GM21825 (cell line): ENCODE data around the gene LPAR5.

Experiments
- ATAC-seq: cut with Tn5 transposase; IDR thresholded peaks from one replicate; pipeline ENCODE4 v1.9.1; 2021; ENCODE audit warnings: mild to moderate bottlenecking, moderate library complexity; ENCODE audit not compliant: unreplicated experiment

The LPAR5 gene

DNA sequence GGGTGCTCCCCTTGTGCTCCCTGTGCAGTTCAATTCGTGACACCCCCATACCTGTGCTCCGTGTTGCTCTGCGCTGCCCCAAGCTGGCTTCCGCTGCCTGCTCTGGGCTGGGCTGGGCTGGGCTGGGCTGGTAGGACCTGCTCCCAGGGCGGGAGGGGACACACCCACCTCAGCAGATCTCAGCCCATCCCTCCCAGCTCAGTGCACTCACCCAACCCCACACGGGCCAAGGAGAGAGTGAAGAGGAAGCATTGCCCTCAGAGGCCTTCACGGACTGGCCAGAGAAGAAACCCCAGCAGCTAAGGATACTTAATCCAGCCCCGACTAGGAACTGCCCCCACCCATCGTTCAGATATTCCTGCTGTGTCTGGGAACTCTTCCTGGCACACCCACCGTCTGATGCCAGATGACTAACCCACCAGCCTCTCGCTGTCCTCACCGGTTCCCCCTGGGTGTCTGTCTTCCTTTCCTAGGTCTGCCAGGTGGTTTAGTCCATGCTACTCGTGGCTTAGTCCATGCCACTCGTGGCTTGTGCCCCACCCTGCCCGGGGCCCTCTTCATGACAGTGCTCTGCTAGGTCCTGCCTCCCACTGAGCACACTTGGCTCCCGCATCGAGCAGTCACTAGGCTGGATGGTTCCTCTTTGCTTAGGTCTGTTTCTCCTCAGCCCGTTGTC lies at the start of gene LPAR5:
Gene LPAR5, minus strand, starts transcription at position 104 of the 676 bp plus-strand sequence. CDS start 14,711 bp downstream, outside the sequence.
- ATAC-seq: peak; percentile 42

GRCh38 chr12:6684609-6685008 lies 48.9 kb upstream of the LPAR5 start:
- ATAC-seq: no peak

DNA sequence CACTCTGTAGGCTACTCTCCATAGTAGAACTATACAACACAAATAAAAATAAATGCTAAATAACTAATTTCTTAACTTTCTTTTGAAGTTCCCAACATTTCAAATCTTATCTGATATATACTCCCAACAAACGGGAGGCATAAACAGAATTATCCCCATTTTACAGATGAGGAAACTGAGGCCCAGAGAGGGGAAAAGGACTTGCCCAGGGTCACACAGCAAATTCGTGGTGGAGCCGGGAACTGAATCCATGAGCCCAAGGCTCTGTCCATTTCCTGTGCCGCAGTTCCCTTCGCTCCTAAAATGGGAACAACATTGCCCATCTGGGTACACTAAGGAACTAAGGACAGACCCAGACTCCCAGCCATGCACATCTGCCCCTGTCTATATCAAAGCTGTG lies 41.2 kb upstream of the LPAR5 start:
- no peak for ATAC-seq

- no peak for ATAC-seq
Observed at GRCh38 chr12:6672143-6672542, 36.4 kb upstream of the LPAR5 start.

DNA sequence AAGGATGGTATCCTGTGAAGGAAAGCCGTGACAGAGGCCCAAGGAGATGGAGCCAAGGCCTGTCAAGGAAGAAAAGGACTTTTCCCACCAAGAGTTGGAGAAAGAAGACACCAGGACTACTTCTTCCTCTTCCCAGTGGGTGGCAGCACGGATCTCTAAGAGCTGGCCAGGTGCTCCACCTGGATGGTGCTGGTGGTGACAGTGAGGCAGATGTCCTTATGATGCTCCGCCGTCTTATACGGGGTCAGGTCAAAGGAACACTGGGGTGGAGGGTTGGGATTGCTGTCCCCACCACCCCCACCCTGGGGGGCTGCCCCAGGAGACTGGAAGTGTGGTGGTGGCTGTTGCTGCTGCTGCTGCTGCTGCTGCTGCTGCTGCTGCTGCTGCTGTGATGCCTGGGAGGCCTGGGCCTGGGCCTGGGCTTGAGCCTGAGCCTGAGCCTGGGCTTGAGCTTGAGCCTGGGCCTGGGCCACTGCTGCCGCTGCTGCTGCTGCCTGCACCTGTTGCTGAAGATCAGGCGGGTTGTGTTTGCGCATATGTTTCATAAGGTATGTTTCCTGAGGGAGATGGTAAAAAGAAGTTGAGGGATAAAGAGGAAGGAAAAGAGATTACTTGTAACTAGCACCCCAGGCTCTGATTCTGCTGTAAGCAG lies 31.9 kb upstream of the LPAR5 start:
- ATAC-seq: no peak

GRCh38 chr12:6666211-6666610 lies 30.5 kb upstream of the LPAR5 start:
- no peak for ATAC-seq

DNA sequence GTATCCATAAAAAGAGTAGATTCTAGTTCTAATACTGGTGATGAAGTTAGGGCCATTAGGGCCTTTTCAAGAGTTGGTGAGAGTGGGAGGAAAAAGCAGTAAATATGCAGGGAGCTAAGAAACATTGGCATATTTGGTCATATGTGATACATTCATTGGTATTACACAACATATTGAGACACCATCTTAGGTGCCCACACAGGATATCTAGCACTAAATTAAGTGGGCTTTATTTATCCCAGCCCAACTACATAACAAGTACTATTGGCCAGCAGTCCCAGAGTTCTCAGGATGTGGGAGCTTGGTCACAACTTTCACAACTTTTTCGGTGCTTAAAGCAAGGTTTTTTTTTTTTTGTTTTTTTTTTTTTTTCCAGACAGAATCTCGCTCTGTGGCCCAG lies 29.1 kb upstream of the LPAR5 start:
- ATAC-seq: no peak

GRCh38 chr12:6662906-6663742 lies 27.4 kb upstream of the LPAR5 start, which contains the start of gene ING4:
Gene ING4, minus strand, starts transcription at chr12:6663119. Its CDS starts 18 bp downstream, at chr12:6663101.
- ATAC-seq: peak; percentile 96

GRCh38 chr12:6662602-6662905 lies 26.8 kb upstream of the LPAR5 start:
- ATAC-seq: no peak

GRCh38 chr12:6653987-6654386 lies 18.2 kb upstream of the LPAR5 start:
- ATAC-seq: no peak

GRCh38 chr12:6653342-6653741 lies 17.6 kb upstream of the LPAR5 start:
- ATAC-seq: no peak

- ATAC-seq: no peak
Observed at GRCh38 chr12:6652391-6652790, 16.6 kb upstream of the LPAR5 start.

- no peak for ATAC-seq
Observed at GRCh38 chr12:6650832-6651231, 15.1 kb upstream of the LPAR5 start.

DNA sequence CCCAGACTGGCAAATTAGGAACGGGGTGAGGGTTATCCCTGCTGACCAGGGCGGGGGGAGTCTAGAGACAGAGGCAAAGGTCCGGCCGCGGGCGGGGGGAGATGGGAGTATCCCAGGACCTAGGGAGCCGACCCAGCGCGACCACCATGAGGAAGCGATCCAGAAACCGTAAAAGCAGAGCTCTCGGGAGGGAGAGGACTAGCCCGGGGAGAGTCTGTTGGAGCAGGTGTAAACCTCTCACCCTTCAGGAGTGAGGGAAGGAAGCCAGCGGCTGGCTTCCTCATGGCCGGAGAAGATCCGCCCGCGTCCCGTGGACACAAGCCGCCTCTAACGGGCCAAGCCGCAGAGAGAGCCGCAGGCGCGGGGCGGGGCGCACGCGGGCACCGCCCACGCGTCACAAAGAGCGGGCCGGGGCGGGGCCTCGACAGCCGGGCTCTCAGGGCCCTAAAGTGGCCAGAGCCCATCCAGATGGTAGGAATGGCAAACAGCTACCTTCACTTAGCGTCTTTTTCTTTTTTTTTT lies 11.4 kb upstream of the LPAR5 start, which contains the start of gene ACRBP:
Gene ACRBP, minus strand, starts transcription at position 350 of the 522 bp plus-strand sequence. Its CDS starts 66 bp downstream, at position 284.
- ATAC-seq: no peak

GRCh38 chr12:6646276-6647082 lies 10.7 kb upstream of the LPAR5 start:
- ATAC-seq: no peak

- ATAC-seq: no peak
Observed at GRCh38 chr12:6644903-6645302, 9.1 kb upstream of the LPAR5 start.

DNA sequence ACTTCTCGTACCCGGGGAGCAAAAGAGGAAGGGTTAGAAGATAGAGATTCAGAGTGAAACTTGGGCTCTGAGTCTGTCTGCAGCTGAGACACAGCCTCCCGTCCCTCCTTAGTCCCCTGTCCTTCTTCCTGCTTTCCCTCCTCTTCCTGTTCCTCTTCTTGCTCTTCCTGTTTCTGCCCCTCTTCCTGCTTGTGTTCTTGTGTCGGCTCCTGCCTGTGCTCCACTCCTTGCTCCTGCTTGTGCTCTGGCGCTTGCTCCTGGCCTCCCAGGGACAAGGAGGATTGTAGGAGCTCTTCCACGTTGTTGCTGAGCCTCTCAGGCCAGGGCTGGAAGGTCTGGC lies 8.5 kb upstream of the LPAR5 start:
- no peak for ATAC-seq

DNA sequence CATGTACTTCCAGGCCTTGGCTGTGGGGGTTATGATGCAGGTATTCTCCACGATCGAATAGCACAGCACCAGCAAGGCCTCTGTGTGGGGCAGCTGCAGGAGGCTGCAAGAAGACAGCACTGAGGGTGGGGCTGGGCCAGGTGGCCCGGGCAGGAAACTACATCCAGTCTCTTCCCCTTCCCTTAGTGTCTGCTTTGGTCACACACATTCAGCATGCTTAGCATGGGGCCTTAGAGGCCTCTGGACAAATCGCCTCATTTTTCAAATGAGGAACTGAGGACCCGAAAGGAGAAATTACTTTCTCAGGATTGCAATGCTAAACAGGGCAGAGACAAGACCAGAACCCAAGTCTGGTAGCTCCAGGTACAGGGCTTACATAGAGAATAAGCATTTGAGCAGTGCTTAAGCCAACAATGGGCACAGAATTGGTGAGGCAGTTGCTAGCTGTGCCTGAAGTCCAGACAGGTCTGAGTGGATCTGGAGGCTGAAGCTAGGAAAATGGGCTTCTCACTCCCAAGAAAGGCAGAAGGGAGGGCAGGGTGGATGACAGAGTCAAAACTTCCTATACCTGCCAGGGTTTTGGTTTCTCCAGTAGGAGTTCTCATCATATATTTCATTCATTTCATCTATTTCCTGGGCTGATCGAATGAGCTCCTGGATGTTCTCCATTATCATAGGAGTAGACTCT lies 8.0 kb upstream of the LPAR5 start:
- no peak for ATAC-seq

- no peak for ATAC-seq
Observed at GRCh38 chr12:6641131-6641530, 5.4 kb upstream of the LPAR5 start.

DNA sequence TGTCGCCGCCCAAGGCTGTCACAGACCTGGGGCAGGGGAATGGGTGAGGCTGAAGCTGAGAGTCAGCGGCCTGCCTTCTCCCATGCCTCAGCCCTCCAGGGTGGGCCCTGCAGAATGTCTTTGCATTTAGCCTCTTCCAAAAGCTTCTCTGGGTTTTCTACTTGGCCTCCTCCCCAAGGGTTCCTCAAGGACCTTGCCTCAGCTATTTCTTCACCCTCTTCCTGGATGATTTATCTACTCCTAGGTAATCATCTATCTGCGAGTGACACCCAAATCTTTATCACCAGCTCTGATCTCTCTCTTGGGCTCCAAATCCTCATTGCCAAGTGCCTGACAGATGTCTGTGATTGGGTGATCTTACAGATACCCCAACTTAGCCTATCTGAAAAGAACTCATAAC lies 4.7 kb upstream of the LPAR5 start:
- no peak for ATAC-seq
